ENCODE results near the gene DQX1.

DQX1 gene

GRCh38 chr2:74548900-74549826, 23.1 kb upstream of the DQX1 start:
- TF ChIP-seq CTCF (conservative IDR thresholded peaks at IDR 0.05; ENCODE audit: low read depth, low read length), result no peak
- Histone ChIP-seq H3K79me2 (ENCODE audit: insufficient read depth, low read depth) (no peaks in the 10 kb centered on the region), H3K4me3 (IDR thresholded peaks at IDR 0.05; ENCODE audit: insufficient read depth, low read depth, low read length) (no peak overlapping the region), H3K4me2 (no peak overlapping the region; the same call in 1 of the 2 replicates), H3K27me3 (ENCODE audit: insufficient read depth, low read depth) (peaks cover 19% of the 10 kb centered on the region; the same call in 1 of the 2 replicates), H3K27ac (no peak overlapping the region), H4K20me1 (ENCODE audit: insufficient read depth) (no peaks in the 10 kb centered on the region), H3K4me1 (ENCODE audit: low read depth, poor library complexity, severe bottlenecking) (peaks cover 8% of the 10 kb centered on the region), H3K36me3 (ENCODE audit: insufficient read depth) (no peaks in the 10 kb centered on the region), H3K9ac (no peak overlapping the region), H2AFZ (ENCODE audit: low read depth) (peak overlapping the region; percentile 23)

DNA sequence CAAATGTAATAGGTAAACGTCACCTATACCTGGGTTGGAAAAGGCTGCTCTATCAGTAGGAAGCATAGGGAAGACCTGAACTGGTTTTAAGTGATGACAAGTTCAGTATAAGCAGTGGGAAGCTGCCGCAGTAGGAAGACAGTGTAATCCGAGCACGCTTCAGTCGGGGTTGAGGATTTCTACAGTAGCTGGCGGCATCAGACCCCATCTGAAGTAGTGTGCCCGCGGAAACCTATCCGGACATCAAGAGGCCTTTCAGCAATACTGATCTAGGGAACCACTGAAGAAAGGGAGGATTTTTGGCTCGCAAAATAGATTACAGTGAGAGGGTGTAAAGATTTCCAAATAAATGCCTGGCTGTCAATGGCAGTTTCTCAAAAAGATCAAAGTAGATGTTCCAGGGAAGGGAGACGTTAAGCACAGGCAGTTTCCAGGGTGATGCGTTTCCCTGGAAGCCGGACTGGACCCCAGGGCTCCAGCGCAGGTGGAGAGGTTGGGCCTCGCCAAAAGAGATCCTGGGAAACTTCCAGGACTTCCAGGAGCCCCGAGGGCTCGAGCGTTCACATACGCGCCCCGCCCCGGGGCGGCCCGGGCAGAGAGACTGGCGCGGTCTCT, 22.4 kb upstream of the DQX1 start:
- H3K36me3 ChIP-seq (ENCODE audit: insufficient read depth), result no peaks in the 10 kb centered on the region
- no peaks in the 10 kb centered on the region for H4K20me1 ChIP-seq (ENCODE audit: insufficient read depth)
- no peak overlapping the region for H3K4me3 ChIP-seq (IDR thresholded peaks at IDR 0.05; ENCODE audit: insufficient read depth, low read depth, low read length)
- no peak for TF ChIP-seq CTCF (conservative IDR thresholded peaks at IDR 0.05; ENCODE audit: low read depth, low read length)
- H3K27me3 ChIP-seq (ENCODE audit: insufficient read depth, low read depth), result peaks cover 19% of the 10 kb centered on the region; the same call in 1 of the 2 replicates
- no peak overlapping the region; the same call in 1 of the 2 replicates for H3K4me2 ChIP-seq
- H3K9ac ChIP-seq, result no peak overlapping the region
- no peaks in the 10 kb centered on the region for H3K79me2 ChIP-seq (ENCODE audit: insufficient read depth, low read depth)
- H3K4me1 ChIP-seq (ENCODE audit: low read depth, poor library complexity, severe bottlenecking), result peaks cover 2% of the 10 kb centered on the region
- no peak overlapping the region for H3K27ac ChIP-seq
- 0 out of 2 replicates have a peak overlapping the region, but pooled peaks have one; percentile 23 for H2AFZ ChIP-seq (ENCODE audit: low read depth)

- H3K4me1 ChIP-seq (ENCODE audit: low read depth, poor library complexity, severe bottlenecking), result no peaks in the 10 kb centered on the region
- H3K27me3 ChIP-seq (ENCODE audit: insufficient read depth, low read depth), result peaks cover 16% of the 10 kb centered on the region; the same call in 1 of the 2 replicates
- no peak overlapping the region for H3K9ac ChIP-seq
- no peak overlapping the region for H3K27ac ChIP-seq
- H3K4me2 ChIP-seq, result no peak overlapping the region
- H3K79me2 ChIP-seq (ENCODE audit: insufficient read depth, low read depth), result no peaks in the 10 kb centered on the region
- no peak for TF ChIP-seq CTCF (conservative IDR thresholded peaks at IDR 0.05; ENCODE audit: low read depth, low read length)
- no peak overlapping the region for H2AFZ ChIP-seq (ENCODE audit: low read depth)
- no peaks in the 10 kb centered on the region for H4K20me1 ChIP-seq (ENCODE audit: insufficient read depth)
- no peak overlapping the region for H3K4me3 ChIP-seq (IDR thresholded peaks at IDR 0.05; ENCODE audit: insufficient read depth, low read depth, low read length)
- no peaks in the 10 kb centered on the region for H3K36me3 ChIP-seq (ENCODE audit: insufficient read depth)
Observed at GRCh38 chr2:74546004-74546403, 20.0 kb upstream of the DQX1 start.

- no peak overlapping the region for H3K9ac ChIP-seq
- no peak overlapping the region for H3K4me2 ChIP-seq
- H3K79me2 ChIP-seq (ENCODE audit: insufficient read depth, low read depth), result no peaks in the 10 kb centered on the region
- H2AFZ ChIP-seq (ENCODE audit: low read depth), result no peak overlapping the region
- H3K4me1 ChIP-seq (ENCODE audit: low read depth, poor library complexity, severe bottlenecking), result no peaks in the 10 kb centered on the region
- no peak overlapping the region for H3K27ac ChIP-seq
- no peak overlapping the region for H3K4me3 ChIP-seq (IDR thresholded peaks at IDR 0.05; ENCODE audit: insufficient read depth, low read depth, low read length)
- TF ChIP-seq CTCF (conservative IDR thresholded peaks at IDR 0.05; ENCODE audit: low read depth, low read length), result 0 out of 2 replicates have a peak, but pooled peaks have one; percentile 31
- H3K27me3 ChIP-seq (ENCODE audit: insufficient read depth, low read depth), result peaks cover 16% of the 10 kb centered on the region; the same call in 1 of the 2 replicates
- no peaks in the 10 kb centered on the region for H4K20me1 ChIP-seq (ENCODE audit: insufficient read depth)
- H3K36me3 ChIP-seq (ENCODE audit: insufficient read depth), result no peaks in the 10 kb centered on the region
Observed at GRCh38 chr2:74544634-74545033, 18.6 kb upstream of the DQX1 start.

All from KMS-11 (cell line).